Thoracic aorta (tissue), 2 donors: ENCODE measurements around the gene FBXL4. TPM values are rescaled to one million over a fixed set of nuclear protein-coding genes. Genes with fewer than 3 reads are reported as not detected.
A peak's percentile ranks its signal among the peaks of the same experiment; 100 is the strongest.

Experiments
- ATAC-seq: fragments of 150-250 bp; one replicate; pipeline ENCODE4 v1.8.0; 2017; ENCODE audit warnings: low read depth; ENCODE audit not compliant: insufficient number of reproducible peaks, low FRiP score
- DNase-seq: peaks from one replicate; pipeline ENCODE4 v3.0.0-alpha.2; 2020; ENCODE audit warnings: low spot score
- H3K27ac ChIP-seq, 2 donors: fragments of 200-600 bp; sonication (generic); 1 replicate in 1 of 2; 2 replicates in 1 of 2; pipeline ENCODE4 v1.5.1; 2016; ENCODE audit warnings: mild to moderate bottlenecking in 2 of 2, moderate library complexity in 2 of 2
- H3K27me3 ChIP-seq: fragments of 200-600 bp; sonication (generic); replicated peaks from 2 replicates; pipeline ENCODE4 v1.6.0; 2016; ENCODE audit warnings: mild to moderate bottlenecking; ENCODE audit not compliant: insufficient read depth
- H3K36me3 ChIP-seq: fragments of 200-600 bp; sonication (generic); one replicate; pipeline ENCODE4 v1.5.1; 2016
- H3K4me1 ChIP-seq, 2 donors: fragments of 200-600 bp; sonication (generic); 1 replicate in 1 of 2; 2 replicates in 1 of 2; pipeline versions ENCODE4 v1.5.1 to v1.6.0; 2016; ENCODE audit warnings: low read depth in 2 of 2, mild to moderate bottlenecking in 1 of 2; ENCODE audit not compliant: control insufficient read depth in 1 of 2
- H3K4me3 ChIP-seq: fragments of 200-600 bp; sonication (generic); 2 replicates; pipeline ENCODE4 v1.5.1; 2016; ENCODE audit warnings: mild to moderate bottlenecking
- H3K9me3 ChIP-seq: fragments of 200-600 bp; sonication (generic); 2 replicates; pipeline ENCODE4 v1.5.1; 2016
- total RNA-seq, 2 donors: library from RNA; depleted of rRNA; stranded (reverse); fragments of >200 nt; gene quantifications; one replicate each; pipeline versions ENCODE4 v1.1.0 to v1.2.3, GENCODE V29; 2016
- TF ChIP-seq, protein P1 (sequence below): fragments of 200-600 bp; sonication (generic); IDR thresholded peaks from one replicate; pipeline ENCODE4 v1.5.1; 2019; ENCODE audit warnings: antibody characterized with exemption

FBXL4 gene
- total RNA-seq, 2 donors from 2014 or later, result 18.3 to 31.7 TPM

DNA sequence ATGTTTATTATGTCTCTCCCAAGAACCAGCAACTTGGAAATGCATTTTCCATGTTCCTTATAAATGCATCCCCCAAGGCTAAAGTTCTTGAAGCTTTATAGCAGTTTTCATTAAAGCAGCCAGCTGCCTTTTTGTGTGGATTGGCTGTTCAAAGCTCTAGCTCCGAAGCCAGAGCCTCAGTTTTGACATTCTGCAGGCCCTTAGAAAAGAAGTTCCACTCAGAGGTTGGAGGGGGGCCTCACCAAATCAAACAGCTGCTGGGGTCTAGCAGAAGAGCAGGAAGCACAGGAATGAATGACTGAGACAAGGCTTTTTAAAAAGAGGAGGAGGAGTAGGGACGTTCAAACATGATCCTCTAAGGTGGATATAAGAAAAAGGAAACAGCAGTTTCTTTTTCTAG is 117.6 kb downstream of the FBXL4 start:
- Histone ChIP-seq H3K36me3 (no peaks in the 10 kb centered on the region), H3K27me3 (peaks cover 38% of the 10 kb centered on the region), H3K9me3 (no peaks in the 10 kb centered on the region), H3K4me3 (no peak overlapping the region), H3K27ac (no peak overlapping the region), H3K4me1 (peaks cover 17 to 36% of the 10 kb centered on the region in 2 donors)
- TF ChIP-seq, protein P1, sequence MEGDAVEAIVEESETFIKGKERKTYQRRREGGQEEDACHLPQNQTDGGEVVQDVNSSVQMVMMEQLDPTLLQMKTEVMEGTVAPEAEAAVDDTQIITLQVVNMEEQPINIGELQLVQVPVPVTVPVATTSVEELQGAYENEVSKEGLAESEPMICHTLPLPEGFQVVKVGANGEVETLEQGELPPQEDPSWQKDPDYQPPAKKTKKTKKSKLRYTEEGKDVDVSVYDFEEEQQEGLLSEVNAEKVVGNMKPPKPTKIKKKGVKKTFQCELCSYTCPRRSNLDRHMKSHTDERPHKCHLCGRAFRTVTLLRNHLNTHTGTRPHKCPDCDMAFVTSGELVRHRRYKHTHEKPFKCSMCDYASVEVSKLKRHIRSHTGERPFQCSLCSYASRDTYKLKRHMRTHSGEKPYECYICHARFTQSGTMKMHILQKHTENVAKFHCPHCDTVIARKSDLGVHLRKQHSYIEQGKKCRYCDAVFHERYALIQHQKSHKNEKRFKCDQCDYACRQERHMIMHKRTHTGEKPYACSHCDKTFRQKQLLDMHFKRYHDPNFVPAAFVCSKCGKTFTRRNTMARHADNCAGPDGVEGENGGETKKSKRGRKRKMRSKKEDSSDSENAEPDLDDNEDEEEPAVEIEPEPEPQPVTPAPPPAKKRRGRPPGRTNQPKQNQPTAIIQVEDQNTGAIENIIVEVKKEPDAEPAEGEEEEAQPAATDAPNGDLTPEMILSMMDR, result no peak
- DNase-seq, result no peak
- no peak for ATAC-seq

DNA sequence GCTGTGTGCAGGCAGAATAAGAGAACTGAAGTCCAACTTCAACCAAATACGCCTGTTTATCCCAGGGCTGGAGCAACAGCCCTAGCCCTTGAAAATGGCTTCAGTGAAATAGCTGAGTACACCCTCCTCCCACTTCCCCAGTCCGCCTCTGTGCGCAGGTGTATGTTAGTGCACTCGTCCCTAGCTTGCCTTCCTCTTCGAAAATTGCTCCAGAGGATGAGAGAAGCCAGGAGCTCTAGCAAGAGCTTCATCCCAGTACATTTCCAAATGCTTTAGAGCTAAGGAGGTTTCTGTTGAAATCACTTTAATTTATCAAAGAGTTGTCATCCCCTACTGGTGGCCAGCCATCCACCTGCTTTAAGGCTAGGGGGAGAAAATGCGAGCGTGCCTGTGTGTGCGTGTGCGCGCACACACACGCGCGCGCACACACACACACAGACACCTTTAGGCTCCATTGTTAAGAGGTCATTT is 118.8 kb downstream of the FBXL4 start:
- H3K4me1 ChIP-seq, result peaks cover 17 to 46% of the 10 kb centered on the region in 2 donors
- DNase-seq (no peak), ATAC-seq (no peak)
- H3K36me3 ChIP-seq, result no peaks in the 10 kb centered on the region
- no peak overlapping the region for H3K27ac ChIP-seq
- no peak overlapping the region for H3K4me3 ChIP-seq
- H3K27me3 ChIP-seq, result peaks cover 50% of the 10 kb centered on the region
- TF ChIP-seq, protein P1, result no peak
- H3K9me3 ChIP-seq, result no peaks in the 10 kb centered on the region

DNA sequence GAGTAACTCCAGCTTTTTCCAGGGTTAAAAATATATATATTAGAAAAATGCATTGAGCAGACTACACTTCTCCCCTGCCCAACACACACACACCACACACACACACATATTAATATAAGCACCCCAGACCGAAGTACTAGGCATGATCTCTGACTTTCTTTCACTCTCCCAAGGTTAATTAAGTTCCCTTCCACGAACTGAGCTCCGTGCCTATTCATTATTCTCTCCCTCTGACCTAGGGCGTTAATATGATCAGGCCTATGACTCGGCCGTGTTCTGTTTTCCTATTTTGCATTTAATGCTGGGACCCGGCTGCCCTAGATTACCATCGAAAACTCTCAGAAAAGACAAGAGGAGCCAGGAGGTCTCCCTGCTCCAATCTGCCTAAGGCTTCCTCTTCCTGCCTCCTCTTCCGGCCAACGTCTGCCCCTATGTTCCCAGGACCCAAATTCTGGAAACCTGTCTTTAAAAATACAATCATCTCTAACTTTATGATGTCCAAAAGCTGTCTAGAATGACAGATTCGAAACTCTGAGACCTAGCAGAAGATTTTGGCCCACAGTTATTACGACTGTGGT is 119.4 kb downstream of the FBXL4 start:
- Histone ChIP-seq H3K4me3 (no peak overlapping the region), H3K36me3 (no peaks in the 10 kb centered on the region), H3K27me3 (peaks cover 52% of the 10 kb centered on the region), H3K27ac (no peak overlapping the region), H3K9me3 (no peaks in the 10 kb centered on the region), H3K4me1 (peaks cover 17 to 48% of the 10 kb centered on the region in 2 donors)
- TF ChIP-seq, protein P1, result no peak
- no peak for DNase-seq
- no peak for ATAC-seq

DNA sequence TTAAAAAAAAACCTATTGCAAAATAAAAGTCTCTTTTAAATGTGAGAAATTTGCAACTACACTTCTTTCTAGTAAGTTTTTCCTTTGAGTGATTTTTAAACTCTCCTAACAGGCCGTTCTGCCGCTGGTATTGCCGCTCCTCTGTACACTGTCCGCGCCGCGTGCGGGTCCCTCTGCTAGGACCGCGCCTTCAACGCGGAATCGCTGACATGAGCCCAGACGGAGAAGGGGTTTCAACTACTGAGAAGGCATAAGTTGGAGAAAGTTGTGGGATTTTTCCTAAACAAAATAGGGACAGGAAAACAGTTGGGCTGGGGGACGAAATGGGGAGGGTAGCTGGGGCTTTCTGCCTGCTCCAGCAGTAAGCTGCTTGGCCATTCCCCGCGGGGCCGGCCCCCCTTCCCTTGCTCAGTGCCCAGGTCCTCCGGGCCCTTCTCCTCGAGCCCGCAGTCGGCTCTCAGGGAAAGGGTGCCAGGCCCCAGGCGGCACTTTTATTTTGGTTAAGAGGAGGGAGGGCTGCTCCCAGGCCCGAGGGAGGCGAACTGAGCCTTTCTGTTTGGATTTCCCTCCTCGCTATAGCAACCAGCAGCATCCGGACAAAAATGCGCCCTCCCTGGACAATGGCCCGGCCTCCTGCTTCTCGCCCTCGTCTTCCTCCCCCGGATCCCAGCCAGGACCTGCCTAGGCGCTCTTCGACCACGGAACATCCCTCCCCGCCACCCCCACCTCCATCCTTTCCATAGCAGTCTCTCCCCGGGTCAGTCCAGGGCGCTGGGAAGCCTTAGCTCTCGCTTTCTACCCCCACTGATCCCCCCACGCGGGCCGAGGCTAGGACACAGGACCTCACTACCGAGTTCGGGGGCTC is 120.2 kb downstream of the FBXL4 start:
- TF ChIP-seq, protein P1, result no peak
- H3K27me3 ChIP-seq, result peaks cover 52% of the 10 kb centered on the region
- no peak overlapping the region for H3K27ac ChIP-seq
- H3K36me3 ChIP-seq, result no peaks in the 10 kb centered on the region
- no peaks in the 10 kb centered on the region for H3K9me3 ChIP-seq
- DNase-seq, result no peak
- H3K4me1 ChIP-seq, result peaks cover 14 to 41% of the 10 kb centered on the region in 2 donors
- H3K4me3 ChIP-seq, result peak overlapping the region; percentile 19
- no peak for ATAC-seq

DNA sequence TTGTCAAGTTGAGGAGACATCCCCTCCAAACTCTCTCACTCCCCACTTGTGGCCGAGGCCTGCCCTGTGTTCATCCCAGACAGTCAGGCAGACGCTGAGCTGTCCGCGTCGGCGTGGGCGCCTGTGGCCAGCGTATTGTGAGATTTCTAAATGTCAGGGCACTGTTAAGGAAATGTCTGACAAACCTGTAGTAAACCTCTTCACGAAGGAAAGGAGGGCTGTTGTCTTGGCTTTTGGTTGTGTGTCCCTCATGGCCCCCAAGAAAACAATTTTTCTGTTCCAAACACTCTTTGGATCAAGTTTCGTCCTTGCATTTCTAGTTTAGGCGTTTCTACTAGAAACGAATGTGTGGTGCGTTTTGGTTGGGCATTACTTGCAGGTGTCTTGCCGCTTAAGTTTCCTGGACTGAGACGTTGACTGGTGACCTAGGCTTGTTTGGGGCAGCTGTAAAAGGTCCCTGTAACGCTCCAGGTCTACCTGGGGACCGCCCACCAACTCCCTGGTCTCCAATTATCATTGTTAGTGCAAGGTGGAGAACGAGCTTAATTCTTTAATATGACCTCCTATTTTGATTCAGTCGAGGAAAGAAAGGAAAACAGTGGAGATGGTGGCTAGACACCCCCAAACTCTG is 122.0 kb downstream of the FBXL4 start:
- no peak overlapping the region for H3K27ac ChIP-seq
- TF ChIP-seq, protein P1, result no peak
- H3K27me3 ChIP-seq, result peaks cover 43% of the 10 kb centered on the region
- ATAC-seq, result no peak
- no peaks in the 10 kb centered on the region for H3K36me3 ChIP-seq
- H3K9me3 ChIP-seq, result no peaks in the 10 kb centered on the region
- peaks cover 5 to 26% of the 10 kb centered on the region in 2 donors for H3K4me1 ChIP-seq
- H3K4me3 ChIP-seq, result no peak overlapping the region
- DNase-seq, result no peak
